Panc1 (cell line): Measurements from ENCODE around the gene FOXM1. TPM values are rescaled to one million over a fixed set of nuclear protein-coding genes. Genes with fewer than 3 reads are reported as not detected.
A peak's percentile ranks its signal among the peaks of the same experiment; 100 is the strongest.

Experiments used
- ATAC-seq: fragments of 200-7000 bp; cut with Tn5 transposase; 2 replicates; pipeline ENCODE4 v1.9.1; 2020; ENCODE audit warnings: mild to moderate bottlenecking, moderate library complexity
- BruUV-seq: library from RNA; stranded (reverse); fragments of 400-500 nt; replicated peaks from 2 replicates; lab custom pipeline; 2021; lab: Mats Ljungman, UMichigan
- CTCF ChIA-PET: fragments of 300-600 bp; sonication (Branson Sonifier 250); formaldehyde crosslinking; loops from one replicate; lab custom pipeline; 2022; ENCODE audit warnings: antibody characterized with exemption; lab: Charles Lee
- POLR2A ChIA-PET: fragments of 300-600 bp; sonication (Branson Sonifier 250); formaldehyde crosslinking; loops from one replicate; lab custom pipeline; 2022; ENCODE audit warnings: antibody characterized with exemption; lab: Charles Lee
- DNase-seq: peaks from one replicate; pipeline ENCODE4 v3.0.0-alpha.2; 2010; ENCODE audit warnings: low read depth, low spot score
- H3K27ac ChIP-seq: 2 replicates; pipeline ENCODE4 v1.5.1; 2011; ENCODE audit warnings: mild to moderate bottlenecking, low read length, inconsistent platforms
- H3K27me3 ChIP-seq: fragments of 200-500 bp; sonication (Bioruptor generic); 2 replicates; pipeline ENCODE4 v1.6.0; 2014; ENCODE audit warnings: low read length, inconsistent platforms; ENCODE audit not compliant: control insufficient read depth, insufficient read depth
- H3K36me3 ChIP-seq: fragments of 200-500 bp; sonication (Bioruptor generic); 2 replicates; pipeline ENCODE4 v1.5.1; 2014; ENCODE audit warnings: inconsistent platforms, mild to moderate bottlenecking, low read length, moderate library complexity; ENCODE audit not compliant: control insufficient read depth, insufficient read depth
- H3K4me1 ChIP-seq: 2 replicates; pipeline ENCODE4 v1.5.1; 2011; ENCODE audit warnings: inconsistent platforms, mild to moderate bottlenecking, low read length, moderate library complexity; ENCODE audit not compliant: control insufficient read depth, insufficient read depth
- H3K4me3 ChIP-seq, 2 experiments: 2 replicates each; pipeline ENCODE4 v1.5.1; 2011 to 2012; ENCODE audit warnings: low read depth in 2 of 2, low read length in 2 of 2, mild to moderate bottlenecking in 2 of 2, inconsistent platforms in 1 of 2, moderate library complexity in 1 of 2
- H3K9me3 ChIP-seq: fragments of 200-500 bp; sonication (Bioruptor generic); 2 replicates; pipeline ENCODE4 v1.5.1; 2014; ENCODE audit warnings: low read depth, mild to moderate bottlenecking, inconsistent platforms, low read length, moderate library complexity; ENCODE audit not compliant: control insufficient read depth, insufficient read depth
- POLR2AphosphoS5 ChIP-seq: IDR thresholded peaks from 2 replicates; pipeline ENCODE4 v1.6.1; 2012; ENCODE audit warnings: mild to moderate bottlenecking, low read depth, low read length, moderate library complexity
- SIN3A ChIP-seq: IDR thresholded peaks from 2 replicates; pipeline ENCODE4 v1.6.1; 2012; ENCODE audit warnings: low read depth, mild to moderate bottlenecking, low read length, moderate library complexity, borderline replicate concordance; ENCODE audit not compliant: insufficient read depth
- TCF7L2 ChIP-seq: IDR thresholded peaks from 2 replicates; pipeline ENCODE4 v1.6.1; 2011; ENCODE audit warnings: mild to moderate bottlenecking, low read depth, low read length, inconsistent platforms
- in situ Hi-C: cut with HindIII; loops from 2 replicates; pipeline ENCODE4 v1.10.0; 2016; ENCODE audit warnings: low sequenced_read_pairs, low pct_unique_long_range_greater_than_20kb
- intact Hi-C: fragments of 100-400 bp; cut with micrococcal nuclease; formaldehyde crosslinking; loops from one replicate; pipeline ENCODE4 v1.10.0; 2022; ENCODE audit not compliant: unreplicated experiment
- total RNA-seq: library from RNA; stranded (reverse); gene quantifications from one replicate; pipeline ENCODE4 v1.2.1, GENCODE V29; 2021; ENCODE audit not compliant: unreplicated experiment
- TF ChIP-seq, protein P1 (sequence below), 2 experiments: IDR thresholded peaks; 2 replicates each; pipeline ENCODE4 v1.6.1; 2011 to 2012; ENCODE audit warnings: low read depth in 2 of 2, control low read depth in 1 of 2, low read length in 1 of 2, mild to moderate bottlenecking in 1 of 2, moderate library complexity in 1 of 2; ENCODE audit not compliant: insufficient read depth in 1 of 2
- TF ChIP-seq, protein P2 (sequence below): fragments of 450-650 bp; IDR thresholded peaks from 2 replicates; pipeline ENCODE4 v1.5.1; 2017; ENCODE audit warnings: mild to moderate bottlenecking

The FOXM1 gene
- total RNA-seq, 1 experiment from 2014 or later: 71.2 TPM

DNA sequence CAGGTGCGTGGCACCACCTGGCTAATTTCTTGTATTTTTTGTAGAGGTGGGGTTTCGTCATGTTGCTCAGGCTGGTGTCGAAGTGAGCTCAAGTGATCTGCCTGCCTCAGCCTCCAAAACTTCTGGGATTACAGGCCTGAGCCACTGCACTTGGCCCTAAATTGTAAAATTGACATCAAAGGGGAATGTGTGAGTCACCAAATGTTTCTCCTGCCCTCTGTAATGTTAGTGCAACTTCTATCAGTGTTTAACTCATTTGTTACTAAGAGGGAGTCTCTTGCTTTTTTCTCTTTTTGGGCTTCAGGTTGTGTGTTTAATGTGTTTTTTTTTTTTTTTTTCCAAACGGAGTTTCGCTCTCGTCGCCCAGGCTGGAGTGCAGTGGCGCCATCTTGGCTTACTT, 16.0 kb upstream of the FOXM1 start:
- POLR2A ChIA-PET: no interaction called here
- TF ChIP-seq, protein P1, sequence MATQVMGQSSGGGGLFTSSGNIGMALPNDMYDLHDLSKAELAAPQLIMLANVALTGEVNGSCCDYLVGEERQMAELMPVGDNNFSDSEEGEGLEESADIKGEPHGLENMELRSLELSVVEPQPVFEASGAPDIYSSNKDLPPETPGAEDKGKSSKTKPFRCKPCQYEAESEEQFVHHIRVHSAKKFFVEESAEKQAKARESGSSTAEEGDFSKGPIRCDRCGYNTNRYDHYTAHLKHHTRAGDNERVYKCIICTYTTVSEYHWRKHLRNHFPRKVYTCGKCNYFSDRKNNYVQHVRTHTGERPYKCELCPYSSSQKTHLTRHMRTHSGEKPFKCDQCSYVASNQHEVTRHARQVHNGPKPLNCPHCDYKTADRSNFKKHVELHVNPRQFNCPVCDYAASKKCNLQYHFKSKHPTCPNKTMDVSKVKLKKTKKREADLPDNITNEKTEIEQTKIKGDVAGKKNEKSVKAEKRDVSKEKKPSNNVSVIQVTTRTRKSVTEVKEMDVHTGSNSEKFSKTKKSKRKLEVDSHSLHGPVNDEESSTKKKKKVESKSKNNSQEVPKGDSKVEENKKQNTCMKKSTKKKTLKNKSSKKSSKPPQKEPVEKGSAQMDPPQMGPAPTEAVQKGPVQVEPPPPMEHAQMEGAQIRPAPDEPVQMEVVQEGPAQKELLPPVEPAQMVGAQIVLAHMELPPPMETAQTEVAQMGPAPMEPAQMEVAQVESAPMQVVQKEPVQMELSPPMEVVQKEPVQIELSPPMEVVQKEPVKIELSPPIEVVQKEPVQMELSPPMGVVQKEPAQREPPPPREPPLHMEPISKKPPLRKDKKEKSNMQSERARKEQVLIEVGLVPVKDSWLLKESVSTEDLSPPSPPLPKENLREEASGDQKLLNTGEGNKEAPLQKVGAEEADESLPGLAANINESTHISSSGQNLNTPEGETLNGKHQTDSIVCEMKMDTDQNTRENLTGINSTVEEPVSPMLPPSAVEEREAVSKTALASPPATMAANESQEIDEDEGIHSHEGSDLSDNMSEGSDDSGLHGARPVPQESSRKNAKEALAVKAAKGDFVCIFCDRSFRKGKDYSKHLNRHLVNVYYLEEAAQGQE (IDR thresholded peaks at IDR 0.05; ENCODE audit: insufficient read depth in 1 of 2, low read depth in 2 of 2, low read length in 1 of 2): no peak
- TF ChIP-seq POLR2AphosphoS5: no peak
- TF ChIP-seq, protein P2, sequence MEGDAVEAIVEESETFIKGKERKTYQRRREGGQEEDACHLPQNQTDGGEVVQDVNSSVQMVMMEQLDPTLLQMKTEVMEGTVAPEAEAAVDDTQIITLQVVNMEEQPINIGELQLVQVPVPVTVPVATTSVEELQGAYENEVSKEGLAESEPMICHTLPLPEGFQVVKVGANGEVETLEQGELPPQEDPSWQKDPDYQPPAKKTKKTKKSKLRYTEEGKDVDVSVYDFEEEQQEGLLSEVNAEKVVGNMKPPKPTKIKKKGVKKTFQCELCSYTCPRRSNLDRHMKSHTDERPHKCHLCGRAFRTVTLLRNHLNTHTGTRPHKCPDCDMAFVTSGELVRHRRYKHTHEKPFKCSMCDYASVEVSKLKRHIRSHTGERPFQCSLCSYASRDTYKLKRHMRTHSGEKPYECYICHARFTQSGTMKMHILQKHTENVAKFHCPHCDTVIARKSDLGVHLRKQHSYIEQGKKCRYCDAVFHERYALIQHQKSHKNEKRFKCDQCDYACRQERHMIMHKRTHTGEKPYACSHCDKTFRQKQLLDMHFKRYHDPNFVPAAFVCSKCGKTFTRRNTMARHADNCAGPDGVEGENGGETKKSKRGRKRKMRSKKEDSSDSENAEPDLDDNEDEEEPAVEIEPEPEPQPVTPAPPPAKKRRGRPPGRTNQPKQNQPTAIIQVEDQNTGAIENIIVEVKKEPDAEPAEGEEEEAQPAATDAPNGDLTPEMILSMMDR: no peak
- TF ChIP-seq TCF7L2: peak; percentile 81
- TF ChIP-seq SIN3A: no peak
- ATAC-seq: no peak
- Histone ChIP-seq H3K4me1 (peaks cover 6% of the 10 kb centered on the region), H3K27me3 (no peaks in the 10 kb centered on the region), H3K9me3 (no peaks in the 10 kb centered on the region), H3K27ac (no peak overlapping the region), H3K4me3 (0 out of 4 replicates have a peak overlapping the region, but pooled peaks of 1 of the 2 experiments have one; percentile 4), H3K36me3 (no peaks in the 10 kb centered on the region; the same call in 1 of the 2 replicates)
- intact Hi-C loops: no loop called here
- no peak for DNase-seq
- in situ Hi-C loops: no loop called here
- CTCF ChIA-PET: interaction anchor here (0.6 kb wide), 1 partner anchor 39 kb away, joined by 4 read pairs; no protein-coding TSS in a partner anchor
- no TSS peak for BruUV-seq

DNA sequence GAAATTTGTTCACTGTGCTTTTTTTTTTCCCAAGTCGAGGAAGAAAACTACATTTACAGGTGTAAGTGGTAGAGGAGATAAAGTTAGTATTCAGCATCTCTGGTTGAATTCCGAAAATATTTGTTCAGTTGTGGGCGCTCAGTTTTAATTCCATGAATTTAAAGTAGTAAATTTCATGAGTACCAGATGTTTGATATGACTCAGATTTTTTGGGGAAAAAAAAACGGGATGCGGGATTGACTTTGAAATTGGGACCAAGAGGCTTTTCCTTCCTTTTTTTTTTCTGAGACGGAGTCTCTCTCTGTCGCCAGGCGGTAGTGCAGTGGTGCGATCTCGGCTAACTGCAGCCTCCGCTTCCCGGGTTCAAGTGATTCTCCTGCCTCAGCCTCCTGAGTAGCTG, 15.3 kb upstream of the FOXM1 start:
- H3K4me1 ChIP-seq: peaks cover 6% of the 10 kb centered on the region
- no peak for DNase-seq
- ChIA-PET POLR2A (no interaction called here), CTCF (interaction anchor here (0.6 kb wide), 2 partner anchors 39 to 319 kb away, joined by 4 to 12 read pairs; no protein-coding TSS in a partner anchor)
- H3K36me3 ChIP-seq: no peaks in the 10 kb centered on the region; the same call in 1 of the 2 replicates
- intact Hi-C loops: no loop called here
- BruUV-seq: no TSS peak
- no peaks in the 10 kb centered on the region for H3K9me3 ChIP-seq
- no peaks in the 10 kb centered on the region for H3K27me3 ChIP-seq
- in situ Hi-C loops: no loop called here
- TF ChIP-seq, protein P1 (IDR thresholded peaks at IDR 0.05; ENCODE audit: insufficient read depth in 1 of 2, low read depth in 2 of 2, low read length in 1 of 2): no peak
- TF ChIP-seq TCF7L2 (no peak), POLR2AphosphoS5 (no peak), SIN3A (no peak)
- TF ChIP-seq, protein P2: no peak
- peak overlapping the region; percentile 86 for H3K27ac ChIP-seq
- H3K4me3 ChIP-seq: peak overlapping the region; percentile 87; a peak in 3 of 4 replicates
- no peak for ATAC-seq
